Activated T-helper 2 cell treated with anti-CD3 and anti-CD28 coated beads, Interferon-gamma antibody, Interleukin-2, Interleukin-4, amounts not matched to agents 10 μg/mL and 5 μg/mL and 100 μg/mL, durations not matched to agents 14 hours and 24 hours and 36 hours (primary cell): ENCODE data around the gene TREML2. TPM values are rescaled to one million over a fixed set of nuclear protein-coding genes. Genes with fewer than 3 reads are reported as not detected.

Experiments
- DNase-seq: peaks from one replicate; pipeline ENCODE4 v3.0.0; 2021; ENCODE audit warnings: low spot score
- H3K27ac Mint-ChIP-seq: one replicate; pipeline ENCODE4 v1.8.0; 2021; ENCODE audit warnings: mixed read lengths
- H3K27me3 Mint-ChIP-seq: one replicate; pipeline ENCODE4 v1.8.0; 2021; ENCODE audit warnings: low read depth, mixed read lengths
- H3K36me3 Mint-ChIP-seq: one replicate; pipeline ENCODE4 v1.8.0; 2021; ENCODE audit warnings: low read depth, mixed read lengths
- H3K4me1 Mint-ChIP-seq: one replicate; pipeline ENCODE4 v1.8.0; 2021; ENCODE audit warnings: low read depth, mixed read lengths
- H3K4me3 Mint-ChIP-seq: one replicate; pipeline ENCODE4 v1.8.0; 2021; ENCODE audit warnings: low read depth, mild to moderate bottlenecking, moderate library complexity, mixed read lengths
- H3K9me3 Mint-ChIP-seq: one replicate; pipeline ENCODE4 v1.8.0; 2021; ENCODE audit warnings: mixed read lengths
- intact Hi-C: fragments of 100-400 bp; cut with micrococcal nuclease; formaldehyde crosslinking; loops from one replicate; pipeline ENCODE4 v1.15.1; 2023
- total RNA-seq: library from RNA; stranded (reverse); gene quantifications from 2 replicates; pipeline ENCODE4 v1.2.3, GENCODE V29; 2022

The TREML2 gene
- total RNA-seq, 1 donor from 2014 or later: 3.9 TPM

DNA sequence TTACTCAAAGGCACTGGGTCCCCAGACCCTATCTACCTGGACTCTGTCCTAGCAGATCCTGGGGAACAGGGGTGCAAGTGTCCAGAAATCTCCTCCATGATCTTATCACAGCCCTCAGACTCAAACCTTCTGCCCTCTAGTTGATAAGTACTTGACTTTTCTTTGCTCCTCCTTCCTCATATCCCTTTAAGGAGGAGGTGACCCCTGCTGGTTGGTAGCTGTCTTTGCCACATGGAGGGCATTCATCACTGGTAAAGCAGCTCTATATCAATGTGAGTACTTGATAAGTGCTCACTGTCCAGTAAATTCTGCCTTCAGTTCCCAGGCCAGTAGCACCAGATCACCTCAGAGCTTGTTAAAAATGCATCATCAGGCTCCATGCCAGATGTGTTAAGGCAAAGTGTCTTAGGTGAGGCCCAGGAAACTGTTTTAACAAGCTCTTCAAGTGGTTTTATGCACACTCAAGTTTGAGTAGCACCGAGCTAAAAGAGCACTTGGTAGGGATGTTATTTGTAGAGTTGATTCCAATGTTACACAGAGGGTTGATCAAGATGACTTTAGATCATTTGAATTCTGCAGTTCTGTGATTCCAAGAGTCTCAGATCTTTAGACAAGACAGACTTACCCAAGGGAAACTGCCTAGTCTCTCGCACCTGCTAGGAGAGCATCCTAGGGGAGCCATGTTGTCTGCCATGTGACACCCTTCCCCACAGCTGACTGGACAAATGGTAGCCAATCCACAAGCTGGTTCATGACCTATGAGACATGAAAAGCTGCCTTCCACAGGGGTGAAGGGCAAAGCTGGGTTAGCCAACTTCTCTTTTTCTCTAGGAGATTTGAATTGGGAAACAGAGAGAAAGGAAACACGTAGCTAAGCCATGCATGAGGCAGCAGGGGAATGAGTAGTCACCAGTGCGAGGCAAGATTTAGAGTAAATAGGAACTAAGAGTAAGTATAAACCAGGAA, 18.6 kb downstream of the TREML2 start:
- H3K4me1 Mint-ChIP-seq: peaks cover 16% of the 10 kb centered on the region
- H3K9me3 Mint-ChIP-seq: no peaks in the 10 kb centered on the region
- no peak overlapping the region for H3K4me3 Mint-ChIP-seq
- intact Hi-C loops: loop anchor here (1.0 to 5.0 kb wide), 2 partner anchors 90 to 110 kb away; partner anchors contain the start of genes NFYA and OARD1
- DNase-seq: peak; percentile 47
- no peaks in the 10 kb centered on the region for H3K36me3 Mint-ChIP-seq
- H3K27ac Mint-ChIP-seq: no peak overlapping the region
- peaks cover 9% of the 10 kb centered on the region for H3K27me3 Mint-ChIP-seq

DNA sequence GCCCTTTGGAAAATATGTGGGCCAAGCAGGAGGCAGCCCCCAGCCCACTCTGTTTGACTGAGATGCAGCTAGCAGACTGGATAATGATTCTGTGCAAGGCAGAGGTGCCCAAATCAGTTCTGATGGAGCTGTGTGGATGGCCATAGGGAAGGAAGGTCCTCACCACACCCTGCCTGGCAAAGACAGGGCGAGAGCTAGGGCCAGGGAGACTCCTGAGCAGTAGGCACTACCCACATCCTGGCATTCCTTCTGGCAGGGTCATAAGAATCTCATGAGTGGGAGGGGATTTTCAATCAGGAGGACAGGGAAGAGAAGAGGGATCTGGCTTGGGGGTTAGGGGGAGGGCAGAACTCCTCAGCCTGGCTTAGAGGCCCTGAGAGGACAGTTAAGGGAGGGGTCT, 19.4 kb downstream of the TREML2 start:
- no peak overlapping the region for H3K27ac Mint-ChIP-seq
- no peak overlapping the region for H3K4me3 Mint-ChIP-seq
- no peak for DNase-seq
- H3K27me3 Mint-ChIP-seq: peaks cover 14% of the 10 kb centered on the region
- no peaks in the 10 kb centered on the region for H3K9me3 Mint-ChIP-seq
- intact Hi-C loops: loop anchor here (5.0 kb wide), 1 partner anchor 109 kb away; the partner anchor contains the start of genes NFYA and OARD1
- H3K36me3 Mint-ChIP-seq: no peaks in the 10 kb centered on the region
- H3K4me1 Mint-ChIP-seq: peaks cover 12% of the 10 kb centered on the region

DNA sequence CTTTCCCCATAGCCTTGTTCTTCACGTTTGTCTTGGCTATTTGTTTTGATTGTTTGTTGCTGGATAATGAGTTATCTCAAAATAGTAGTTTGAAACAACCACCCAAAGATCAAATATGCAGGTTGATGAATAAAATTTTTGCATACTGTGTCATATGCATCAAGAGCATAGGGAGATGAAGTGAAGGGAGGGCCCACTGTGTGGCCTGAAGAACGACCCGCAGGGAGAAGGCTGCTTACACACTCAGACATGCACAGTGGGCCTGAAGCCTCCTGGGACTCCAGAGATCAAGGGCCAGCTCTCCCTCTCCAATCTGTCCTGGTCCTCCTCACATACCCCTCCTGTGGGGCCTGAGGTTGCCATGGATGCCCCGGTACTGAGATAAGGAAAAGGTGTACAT, 21.8 kb downstream of the TREML2 start:
- intact Hi-C loops: no loop called here
- DNase-seq: no peak
- no peaks in the 10 kb centered on the region for H3K36me3 Mint-ChIP-seq
- H3K9me3 Mint-ChIP-seq: no peaks in the 10 kb centered on the region
- peaks cover 9% of the 10 kb centered on the region for H3K4me1 Mint-ChIP-seq
- H3K27ac Mint-ChIP-seq: no peak overlapping the region
- peaks cover 25% of the 10 kb centered on the region for H3K27me3 Mint-ChIP-seq
- no peak overlapping the region for H3K4me3 Mint-ChIP-seq

DNA sequence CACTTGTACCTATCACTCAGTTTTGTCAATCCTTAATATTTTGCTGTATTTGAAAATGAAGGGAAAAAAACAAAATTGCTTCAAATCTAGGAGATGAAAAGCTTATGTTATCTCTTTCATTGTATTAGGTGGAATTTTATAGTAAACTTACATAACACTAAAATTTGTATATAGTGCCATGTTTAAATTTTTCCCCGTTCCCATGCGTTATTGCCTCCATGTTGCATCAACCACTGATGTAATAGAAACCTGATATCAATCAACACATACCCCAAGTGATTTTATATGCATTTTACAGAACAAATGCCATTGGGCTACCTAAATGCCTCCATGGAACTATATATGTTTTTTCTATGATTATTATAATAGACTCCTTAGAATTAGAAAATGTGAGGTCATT, 23.3 kb downstream of the TREML2 start:
- DNase-seq: no peak
- no peak overlapping the region for H3K4me3 Mint-ChIP-seq
- peaks cover 24% of the 10 kb centered on the region for H3K27me3 Mint-ChIP-seq
- intact Hi-C loops: no loop called here
- H3K36me3 Mint-ChIP-seq: no peaks in the 10 kb centered on the region
- no peak overlapping the region for H3K27ac Mint-ChIP-seq
- H3K4me1 Mint-ChIP-seq: peaks cover 8% of the 10 kb centered on the region
- H3K9me3 Mint-ChIP-seq: no peaks in the 10 kb centered on the region

DNA sequence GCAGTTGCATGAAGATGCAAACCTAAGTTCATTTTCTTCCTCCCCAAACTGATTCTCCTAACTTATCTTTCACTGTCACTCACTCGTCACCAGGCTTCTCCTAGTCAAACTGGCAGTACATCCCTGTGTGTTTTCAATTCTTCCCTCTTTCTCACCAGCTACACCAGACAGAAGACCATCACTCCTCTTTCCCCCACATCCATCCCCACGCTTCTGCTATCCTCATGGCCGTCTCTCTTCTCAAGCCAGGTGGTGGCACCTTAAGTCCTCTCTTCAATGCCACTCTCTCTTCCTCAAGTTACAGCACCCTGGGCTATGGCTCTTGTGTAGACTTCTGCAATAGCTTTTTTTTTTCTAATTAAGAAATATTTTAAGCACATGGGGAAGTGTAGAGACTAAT, 23.7 kb downstream of the TREML2 start:
- no peaks in the 10 kb centered on the region for H3K36me3 Mint-ChIP-seq
- no peak overlapping the region for H3K4me3 Mint-ChIP-seq
- peaks cover 24% of the 10 kb centered on the region for H3K27me3 Mint-ChIP-seq
- no peak overlapping the region for H3K27ac Mint-ChIP-seq
- no peaks in the 10 kb centered on the region for H3K9me3 Mint-ChIP-seq
- H3K4me1 Mint-ChIP-seq: peaks cover 5% of the 10 kb centered on the region
- intact Hi-C loops: no loop called here
- DNase-seq: no peak

DNA sequence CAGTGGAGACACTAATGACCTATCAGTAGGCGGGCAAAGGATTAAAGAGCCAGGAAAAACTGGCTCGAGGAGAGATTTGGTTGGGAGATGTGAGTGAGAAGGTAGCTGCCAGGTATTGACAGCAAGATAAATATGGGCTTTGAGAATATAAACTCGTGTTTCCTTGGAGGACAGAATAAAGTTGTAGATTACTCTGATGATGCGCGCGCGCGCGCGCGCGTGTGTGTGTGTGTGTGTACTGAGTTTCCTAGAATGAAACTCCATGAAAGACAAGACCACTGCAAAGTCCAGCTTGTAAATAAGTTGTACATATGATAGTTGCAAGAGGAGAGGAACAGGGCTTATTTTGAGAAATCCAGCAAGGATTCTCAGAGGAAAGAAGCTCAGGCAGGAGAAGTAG, 24.8 kb downstream of the TREML2 start:
- no peaks in the 10 kb centered on the region for H3K9me3 Mint-ChIP-seq
- H3K36me3 Mint-ChIP-seq: no peaks in the 10 kb centered on the region
- H3K4me3 Mint-ChIP-seq: no peak overlapping the region
- H3K27ac Mint-ChIP-seq: no peak overlapping the region
- H3K27me3 Mint-ChIP-seq: peaks cover 24% of the 10 kb centered on the region
- intact Hi-C loops: no loop called here
- H3K4me1 Mint-ChIP-seq: no peaks in the 10 kb centered on the region
- DNase-seq: no peak

DNA sequence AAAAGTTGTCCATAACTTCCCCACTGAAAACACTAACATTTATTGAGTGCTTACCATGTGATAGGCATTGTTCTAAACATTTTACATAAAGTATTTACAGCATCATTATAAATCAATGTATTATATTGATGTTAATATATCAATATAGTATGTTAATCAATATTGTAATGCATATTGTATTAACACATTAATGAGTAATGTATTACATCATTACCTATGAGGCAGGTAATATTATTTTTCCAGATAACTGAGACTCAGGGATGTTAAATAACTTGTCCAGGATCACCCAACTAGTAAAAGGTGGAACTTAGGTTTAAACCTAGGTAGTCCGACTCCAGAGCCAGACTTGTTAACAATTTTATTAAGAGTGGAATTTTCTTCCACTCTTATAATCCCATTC, 25.9 kb downstream of the TREML2 start:
- Mint-ChIP-seq H3K4me3 (no peak overlapping the region), H3K27me3 (peaks cover 27% of the 10 kb centered on the region), H3K36me3 (no peaks in the 10 kb centered on the region), H3K27ac (no peak overlapping the region), H3K9me3 (no peaks in the 10 kb centered on the region), H3K4me1 (no peaks in the 10 kb centered on the region)
- intact Hi-C loops: no loop called here
- DNase-seq: no peak

DNA sequence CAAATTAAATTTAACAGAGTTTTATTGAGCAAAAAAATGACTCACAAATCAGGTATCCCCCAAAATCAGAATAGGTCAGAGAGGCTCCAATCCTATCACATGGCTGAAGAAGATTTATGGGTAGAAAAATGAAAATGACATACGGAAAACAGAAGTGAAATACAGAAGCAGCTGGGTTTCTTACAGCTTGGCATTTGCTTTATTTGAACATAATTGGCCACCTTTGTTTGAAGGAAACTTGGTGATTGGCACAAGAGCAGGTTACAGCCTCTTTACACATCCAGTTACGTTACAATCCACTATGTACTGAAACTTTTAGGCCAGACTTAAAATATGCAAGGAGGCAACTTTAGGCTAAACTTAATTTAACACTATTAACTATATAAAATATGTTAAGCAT, 26.3 kb downstream of the TREML2 start:
- no peak overlapping the region for H3K4me3 Mint-ChIP-seq
- no peaks in the 10 kb centered on the region for H3K36me3 Mint-ChIP-seq
- no peaks in the 10 kb centered on the region for H3K4me1 Mint-ChIP-seq
- H3K9me3 Mint-ChIP-seq: no peaks in the 10 kb centered on the region
- intact Hi-C loops: no loop called here
- H3K27ac Mint-ChIP-seq: no peak overlapping the region
- H3K27me3 Mint-ChIP-seq: peaks cover 27% of the 10 kb centered on the region
- no peak for DNase-seq

DNA sequence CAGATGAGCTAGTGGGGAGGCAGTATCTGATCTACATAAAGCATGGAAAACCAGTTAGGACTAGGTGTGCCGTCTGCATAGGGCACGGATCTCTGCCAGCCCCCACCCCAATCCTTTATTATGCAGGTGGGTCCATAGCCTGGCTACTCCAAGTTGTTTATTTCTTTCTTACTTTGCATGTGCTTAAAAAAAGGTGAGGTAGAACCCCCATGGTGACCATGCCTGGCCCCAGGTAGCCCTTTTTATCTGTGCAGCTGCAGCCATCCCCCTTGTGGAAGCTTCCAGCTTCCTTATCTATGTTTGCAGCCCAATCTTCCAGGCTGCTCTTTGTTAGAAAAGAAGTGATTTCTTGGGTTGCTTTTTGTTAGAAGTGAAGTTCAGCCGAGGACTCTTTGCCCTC, 29.0 kb downstream of the TREML2 start:
- H3K4me3 Mint-ChIP-seq: no peak overlapping the region
- H3K27me3 Mint-ChIP-seq: peaks cover 21% of the 10 kb centered on the region
- intact Hi-C loops: no loop called here
- H3K36me3 Mint-ChIP-seq: no peaks in the 10 kb centered on the region
- no peaks in the 10 kb centered on the region for H3K4me1 Mint-ChIP-seq
- no peaks in the 10 kb centered on the region for H3K9me3 Mint-ChIP-seq
- no peak for DNase-seq
- no peak overlapping the region for H3K27ac Mint-ChIP-seq

DNA sequence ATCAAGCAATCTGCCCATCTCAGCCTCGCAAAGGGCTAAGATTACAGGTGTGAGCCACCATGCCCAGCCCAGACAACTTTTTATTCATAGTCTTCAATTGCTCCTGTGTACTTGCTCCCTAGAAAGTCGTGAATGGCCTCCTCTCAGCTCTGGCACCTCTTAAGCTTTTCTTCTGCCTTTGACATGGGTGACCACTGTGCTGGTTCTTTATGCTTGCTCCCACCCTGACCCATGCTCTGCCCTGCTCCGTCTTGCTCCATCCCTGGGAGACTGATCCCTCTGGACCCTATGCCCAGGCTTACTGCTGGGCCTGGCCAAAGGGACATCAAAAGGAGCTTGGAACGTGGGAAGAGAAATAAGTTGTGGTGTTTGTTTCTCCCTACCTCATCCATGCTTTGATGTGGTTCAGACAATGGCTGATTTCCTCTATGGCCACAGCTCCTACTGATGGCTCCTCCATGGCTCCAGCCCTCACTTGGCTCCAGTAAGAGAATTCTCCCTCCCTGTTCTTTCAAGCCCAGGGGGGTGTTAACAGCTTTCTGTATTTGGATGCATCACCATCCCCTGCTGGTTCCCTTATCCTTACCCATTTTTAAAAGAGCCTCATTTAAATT, 30.3 kb downstream of the TREML2 start:
- intact Hi-C loops: no loop called here
- Mint-ChIP-seq H3K4me1 (no peaks in the 10 kb centered on the region), H3K36me3 (no peaks in the 10 kb centered on the region), H3K27ac (no peak overlapping the region), H3K27me3 (peaks cover 25% of the 10 kb centered on the region), H3K4me3 (no peak overlapping the region), H3K9me3 (no peaks in the 10 kb centered on the region)
- DNase-seq: no peak

DNA sequence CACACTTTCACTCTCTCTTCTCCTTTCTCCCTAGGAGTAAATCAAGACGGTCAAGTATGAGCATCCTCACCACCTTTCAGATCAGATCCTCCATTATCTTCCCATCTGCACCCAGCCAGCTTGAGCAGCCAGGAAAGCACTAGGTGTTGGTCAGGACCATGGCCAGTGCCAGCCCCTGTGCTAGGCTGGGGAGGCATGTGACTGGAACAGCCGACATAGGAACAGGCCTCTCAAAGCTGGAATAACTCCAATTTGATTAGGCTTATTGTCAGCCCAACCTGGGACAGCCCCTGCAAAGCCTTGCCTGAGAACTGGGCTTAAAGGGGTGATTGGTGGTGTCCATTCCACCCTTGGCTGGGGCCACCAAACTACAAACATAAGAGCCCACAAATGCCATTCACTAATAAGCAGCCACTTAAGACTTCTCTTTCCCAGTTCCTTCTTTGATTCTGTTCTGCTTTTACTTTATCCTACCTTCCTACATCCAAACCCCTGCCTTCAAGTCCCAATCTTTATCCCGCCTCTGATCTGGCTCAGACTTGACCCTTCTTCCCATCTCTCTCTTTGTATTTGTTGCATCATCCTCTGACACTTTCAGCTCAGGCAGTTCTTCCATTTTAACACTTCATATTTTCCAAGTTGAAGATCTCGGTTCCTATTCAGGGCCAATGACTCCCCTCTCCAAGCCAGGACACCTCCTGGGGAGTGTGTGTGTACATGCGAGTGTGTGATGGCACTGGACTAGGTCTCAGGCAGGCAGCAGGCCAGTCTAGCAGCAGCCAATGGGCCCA, 33.6 kb downstream of the TREML2 start:
- no peak for DNase-seq
- H3K36me3 Mint-ChIP-seq: no peaks in the 10 kb centered on the region

DNA sequence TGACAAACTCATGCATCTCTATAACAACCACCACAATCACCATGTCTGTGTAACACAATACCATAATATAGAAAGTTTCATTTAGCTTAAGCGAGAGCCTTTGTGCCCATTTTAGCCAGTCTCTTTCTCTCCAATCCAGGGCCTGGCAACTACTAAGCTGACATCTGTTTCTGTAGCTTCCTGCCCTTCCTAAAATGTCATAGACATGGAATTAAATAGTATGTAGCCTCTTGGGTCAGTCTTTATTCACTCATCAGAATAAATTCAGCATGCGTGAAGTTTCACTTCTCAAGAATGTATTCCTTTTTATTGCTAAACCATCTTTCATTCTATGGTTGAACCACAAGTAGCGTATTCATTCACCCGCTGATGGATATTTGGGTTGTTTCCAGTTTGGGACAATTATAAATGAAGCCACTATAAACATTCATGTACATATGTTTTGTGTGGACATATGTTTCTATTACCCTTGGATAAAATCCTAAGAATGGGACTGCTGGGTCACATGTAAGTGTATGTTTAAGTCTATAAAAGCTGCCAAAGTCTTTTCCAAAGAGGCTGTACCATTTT, 36.3 kb downstream of the TREML2 start:
- Mint-ChIP-seq H3K27ac (no peak overlapping the region), H3K27me3 (peaks cover 25% of the 10 kb centered on the region), H3K36me3 (no peaks in the 10 kb centered on the region), H3K4me1 (no peaks in the 10 kb centered on the region), H3K9me3 (no peaks in the 10 kb centered on the region), H3K4me3 (no peak overlapping the region)
- DNase-seq: no peak
- intact Hi-C loops: no loop called here

More for the DNA sequence above, 33.6 kb downstream of the TREML2 start:
- intact Hi-C loops: no loop called here
- Mint-ChIP-seq H3K4me1 (no peaks in the 10 kb centered on the region), H3K4me3 (no peak overlapping the region), H3K27me3 (peaks cover 28% of the 10 kb centered on the region), H3K9me3 (no peaks in the 10 kb centered on the region), H3K27ac (no peak overlapping the region)
